K562 (cell line): ENCODE data around the gene STEAP2. TPM values are rescaled to one million over a fixed set of nuclear protein-coding genes. Genes with fewer than 3 reads are reported as not detected.
A peak's percentile ranks its signal among the peaks of the same experiment; 100 is the strongest.

ENCODE experiments used
- ATAC-seq: fragments of 200-7000 bp; cut with Tn5 transposase; 3 replicates; pipeline ENCODE4 v1.9.1; 2020; ENCODE audit warnings: moderate library complexity
- BruUV-seq: library from RNA; stranded (reverse); fragments of 400-500 nt; replicated peaks from 2 replicates; lab custom pipeline; 2021; lab: Mats Ljungman, UMichigan
- CTCF ChIA-PET: fragments of 300-600 bp; formaldehyde crosslinking; extraction: SDS; loops from one replicate; lab custom pipeline; 2021; ENCODE audit warnings: low intra/inter-chr PET ratio; lab: Yijun Ruan, JAX
- POLR2A ChIA-PET: fragments of 300-600, 350-650 bp; sonication (Branson Sonifier 250); formaldehyde crosslinking; extraction: SDS; loops from one replicate; lab custom pipeline; 2021; ENCODE audit warnings: antibody characterized with exemption, inconsistent platforms; lab: Yijun Ruan, JAX
- DNase-seq, 4 experiments: peaks; one replicate each; pipeline versions ENCODE4 v3.0.0 to v3.0.0-alpha.2; 2011 to 2018; ENCODE audit warnings: low spot score in 3 of 4, mixed read lengths in 3 of 4; ENCODE audit errors: extremely low read depth in 1 of 4
- FAIRE-seq: peaks from 2 replicates; lab custom pipeline; 2011; peaks lifted over from hg19 to GRCh38; lab: Jason Lieb, UNC
- H2AFZ ChIP-seq: 2 replicates; pipeline ENCODE4 v1.6.0; 2011; ENCODE audit warnings: low read depth, low read length, control low read depth, inconsistent platforms
- H3K27ac ChIP-seq: fragments of 200-600 bp; 3 replicates; pipeline ENCODE4 v1.8.0; 2011; ENCODE audit warnings: low read depth, mild to moderate bottlenecking, control low read depth, inconsistent platforms, low read length, moderate library complexity, mixed read lengths; ENCODE audit errors: extremely low read depth
- H3K27me3 ChIP-seq, 2 experiments: fragments of 300-600 bp in 1 of 2; 2 replicates in 1 of 2; 3 replicates in 1 of 2; pipeline versions ENCODE4 v1.6.0 to v1.8.0; 2011; ENCODE audit warnings: inconsistent platforms in 2 of 2, low read length in 2 of 2, mild to moderate bottlenecking in 1 of 2, mixed read lengths in 1 of 2, moderate library complexity in 1 of 2; ENCODE audit not compliant: control insufficient read depth in 2 of 2, insufficient read depth in 2 of 2
- H3K36me3 ChIP-seq: fragments of 300-600 bp; 3 replicates; pipeline ENCODE4 v1.8.0; 2011; ENCODE audit warnings: mild to moderate bottlenecking, low read length, inconsistent platforms; ENCODE audit not compliant: control insufficient read depth, insufficient read depth
- H3K4me1 ChIP-seq, 2 experiments: fragments of 200-600 bp in 1 of 2; replicated peaks in 1 of 2; 2 replicates in 1 of 2; 3 replicates in 1 of 2; pipeline versions ENCODE4 v1.5.1 to v1.8.0; 2011; ENCODE audit warnings: inconsistent platforms in 2 of 2, low read length in 2 of 2, mild to moderate bottlenecking in 1 of 2, mixed read lengths in 1 of 2, moderate library complexity in 1 of 2; ENCODE audit not compliant: control insufficient read depth in 2 of 2, insufficient read depth in 2 of 2
- H3K4me2 ChIP-seq: 2 replicates; pipeline ENCODE4 v1.6.1; 2011; ENCODE audit warnings: low read length, control low read depth, inconsistent platforms, mixed read lengths; ENCODE audit not compliant: insufficient read depth
- H3K4me3 ChIP-seq: fragments of 200-600 bp; sonication (generic), shearing (Covaris generic); 2 replicates; pipeline ENCODE4 v1.5.1; 2016; ENCODE audit warnings: control low read depth, inconsistent platforms
- H3K79me2 ChIP-seq: fragments of 200-600 bp; 3 replicates; pipeline ENCODE4 v1.8.0; 2011; ENCODE audit warnings: low read length, inconsistent platforms; ENCODE audit not compliant: control insufficient read depth, insufficient read depth
- H3K9ac ChIP-seq, 2 experiments: 2 replicates each; pipeline versions ENCODE4 v1.6.0 to v1.6.1; 2011; ENCODE audit warnings: low read depth in 2 of 2, low read length in 2 of 2, control low read depth in 1 of 2, inconsistent platforms in 1 of 2, mild to moderate bottlenecking in 1 of 2, mixed read lengths in 1 of 2; ENCODE audit not compliant: insufficient read depth in 1 of 2
- H3K9me1 ChIP-seq: one replicate; pipeline ENCODE4 v1.6.0; 2011; ENCODE audit warnings: inconsistent platforms, mild to moderate bottlenecking, low read length, moderate library complexity; ENCODE audit not compliant: control insufficient read depth, insufficient read depth
- H3K9me3 ChIP-seq: replicated peaks from 2 replicates; pipeline ENCODE4 v1.5.1; 2011; ENCODE audit warnings: low read depth, low read length, inconsistent platforms; ENCODE audit not compliant: control insufficient read depth, insufficient read depth
- H4K20me1 ChIP-seq: replicated peaks from 2 replicates; pipeline ENCODE4 v1.6.1; 2011; ENCODE audit warnings: low read length, inconsistent platforms, mixed read lengths; ENCODE audit not compliant: control insufficient read depth, insufficient read depth
- ADNP ChIP-seq: fragments of 200-800 bp; sonication (Bioruptor generic); IDR thresholded peaks from 2 replicates; pipeline ENCODE4 v1.6.1; 2016; ENCODE audit warnings: missing genetic modification characterization, missing compliant biosample characterization
- ATF3 ChIP-seq, 2 experiments: fragments of 450-650 bp in 1 of 2; sonication (generic) in 1 of 2; formaldehyde crosslinking in 1 of 2; IDR thresholded peaks in 1 of 2; conservative IDR thresholded peaks in 1 of 2; 2 replicates each; pipeline versions ENCODE4 v1.6.1 to v1.8.1; 2016 to 2023; ENCODE audit warnings: mild to moderate bottlenecking in 2 of 2, moderate library complexity in 2 of 2, inconsistent platforms in 1 of 2, missing genetic modification reagents in 1 of 2
- BRD9 ChIP-seq: fragments of 450-650 bp; IDR thresholded peaks from 2 replicates; pipeline ENCODE4 v1.6.1; 2018; ENCODE audit warnings: low read depth; ENCODE audit not compliant: partially characterized antibody
- JUND ChIP-seq, 2 experiments: IDR thresholded peaks; 2 replicates in 1 of 2; 3 replicates in 1 of 2; pipeline ENCODE4 v1.6.1; 2011; ENCODE audit warnings: borderline replicate concordance in 2 of 2, low read depth in 2 of 2, low read length in 2 of 2, improper control_type of control experiment in 1 of 2, missing biosample characterization in 1 of 2, missing genetic modification characterization in 1 of 2, missing genetic modification reagents in 1 of 2
- MAFF ChIP-seq: IDR thresholded peaks from 2 replicates; pipeline ENCODE4 v1.6.1; 2012; ENCODE audit warnings: low read length, improper control_type of control experiment
- MXI1 ChIP-seq: IDR thresholded peaks from 2 replicates; pipeline ENCODE4 v1.6.1; 2011; ENCODE audit warnings: low read depth, mild to moderate bottlenecking, improper control_type of control experiment, low read length
- ZKSCAN3 ChIP-seq: fragments of 250-450 bp; sonication (Bioruptor Pico); IDR thresholded peaks from 2 replicates; pipeline ENCODE4 v1.4.0; 2020
- ZNF592 ChIP-seq: fragments of 450-650 bp; IDR thresholded peaks from 2 replicates; pipeline ENCODE4 v1.6.1; 2017; ENCODE audit warnings: antibody characterized with exemption, mild to moderate bottlenecking
- ZNF785 ChIP-seq: fragments of 250-450 bp; sonication (Bioruptor Pico); IDR thresholded peaks from 2 replicates; pipeline ENCODE4 v1.4.0; 2020; ENCODE audit warnings: mild to moderate bottlenecking
- WGBS: fragments of 100-300 bp; shearing (Covaris generic); methylation state at CpG from one replicate; pipeline ENCODE4 v1.1.6; 2016; ENCODE audit warnings: low coverage, mixed read lengths; ENCODE audit not compliant: insufficient coverage; ENCODE audit errors: missing lambda C conversion rate; 5-methylcytosine and 5-hydroxymethylcytosine counted together
- in situ Hi-C: fragments of 300-500 bp; cut with MboI; formaldehyde crosslinking; loops from 4 replicates; pipeline ENCODE4 v1.15.0; 2018; ENCODE audit warnings: inconsistent platforms, mixed read lengths
- intact Hi-C: fragments of 100-400 bp; cut with micrococcal nuclease; formaldehyde crosslinking; loops from 2 replicates; pipeline ENCODE4 v1.14.2; 2022
- polyA plus RNA-seq, 8 experiments: library from polyadenylated mRNA; depleted of rRNA in 4 of 8; stranded (reverse) in 5 of 8; unstranded in 3 of 8; fragments of >200 nt; fragmentation: Nextera tagmentation in 2 of 8; fragmentation: Illumina TruSeq in 1 of 8; extraction: Ambion mirVana in 2 of 8; extraction: Trizol in 1 of 8; gene quantifications; 2 replicates each; pipeline versions ENCODE4 v1.2.1 to v1.2.3, GENCODE V29; 2011 to 2014; ENCODE audit warnings: inconsistent platforms in 1 of 8, missing spikeins in 1 of 8
- total RNA-seq, 7 experiments: library from RNA; depleted of rRNA in 6 of 7; stranded (reverse); fragments of >200 nt in 6 of 7; fragmentation: Illumina TruSeq in 2 of 7; extraction: Trizol in 2 of 7; gene quantifications; 2 replicates each; pipeline versions ENCODE4 v1.2.1 to v1.2.3, GENCODE V29; 2011 to 2021; ENCODE audit warnings: low replicate concordance in 1 of 7

Gene STEAP2
- total and polyA plus RNA-seq, 9 of the 15 experiments (the other 6 are each of a cell fraction or from before 2014, with no cell fraction given) = 0.02 to 0.03 TPM; not detected in 7

- POLR2A ChIA-PET = no interaction called here
- FAIRE-seq = no peak
- no peak overlapping the region for H3K27ac ChIP-seq
Observed at GRCh38 chr7:90238583-90238982, 27.0 kb downstream of the STEAP2 start.

GRCh38 chr7:90239050-90239449, 27.5 kb downstream of the STEAP2 start:
- no peaks in the 10 kb centered on the region for H3K79me2 ChIP-seq
- peak overlapping the region; percentile 82 for H2AFZ ChIP-seq
- in situ Hi-C loops = no loop called here
- no peaks in the 10 kb centered on the region for H3K27me3 ChIP-seq
- H3K4me1 ChIP-seq = peaks cover 0 to 7% of the 10 kb centered on the region in 2 experiments; a peak in 1 of 5 replicates
- no peak overlapping the region for H3K4me3 ChIP-seq
- H3K4me2 ChIP-seq = peak overlapping the region; percentile 56
- 9% methylated on average over 3 of the region's 3 CpGs for WGBS
- DNase-seq (peak in 2 of 4 experiments; percentile 18 to 39), ATAC-seq (peak; percentile 74), FAIRE-seq (peak; percentile 56)
- no peaks in the 10 kb centered on the region for H3K9me3 ChIP-seq
- BruUV-seq = no TSS peak
- no peaks in the 10 kb centered on the region for H3K9me1 ChIP-seq
- no peaks in the 10 kb centered on the region for H3K36me3 ChIP-seq
- CTCF ChIA-PET = no interaction called here
- H3K9ac ChIP-seq = 0 out of 4 replicates have a peak overlapping the region, but pooled peaks of 1 of the 2 experiments have one; percentile 25
- POLR2A ChIA-PET = no interaction called here
- no peak overlapping the region for H3K27ac ChIP-seq
- no peaks in the 10 kb centered on the region for H4K20me1 ChIP-seq
- intact Hi-C loops = no loop called here
- TF ChIP-seq ZNF592 (peak; percentile 36; the same call in 1 of the 2 replicates), ZNF785 (CRISPR knock-in tag) (no peak), BRD9 (no peak), ATF3 (IDR thresholded peaks at IDR 0.05) (peak; percentile 66), ATF3 (CRISPR knock-in tag; conservative IDR thresholded peaks at IDR 0.05) (no peak), JUND (IDR thresholded peaks at IDR 0.05; ENCODE audit: borderline replicate concordance, low read depth, low read length) (peak; percentile 71; the same call in 1 of the 2 replicates), JUND (tag; IDR thresholded peaks at IDR 0.05; ENCODE audit: borderline replicate concordance, low read depth, low read length) (peak; percentile 80; the same call in 2 of the 3 replicates), ZKSCAN3 (CRISPR knock-in tag) (no peak), ADNP (tag) (peak; percentile 3; the same call in 1 of the 2 replicates), MXI1 (no peak)

More at GRCh38 chr7:90238583-90238982, 27.0 kb downstream of the STEAP2 start:
- WGBS = 33% methylated on average over 1 of the region's 1 CpG
- no peaks in the 10 kb centered on the region for H3K79me2 ChIP-seq
- peaks cover 0 to 7% of the 10 kb centered on the region in 2 experiments; a peak in 1 of 5 replicates for H3K4me1 ChIP-seq
- peak overlapping the region; percentile 18; the same call in 1 of the 2 replicates for H2AFZ ChIP-seq
- H3K9ac ChIP-seq = no peak overlapping the region
- no peak for DNase-seq
- H4K20me1 ChIP-seq = no peaks in the 10 kb centered on the region
- H3K4me3 ChIP-seq = no peak overlapping the region
- intact Hi-C loops = no loop called here
- no peak overlapping the region for H3K4me2 ChIP-seq
- no peaks in the 10 kb centered on the region for H3K9me3 ChIP-seq
- BruUV-seq = no TSS peak
- no peaks in the 10 kb centered on the region for H3K9me1 ChIP-seq
- no peaks in the 10 kb centered on the region for H3K27me3 ChIP-seq
- TF ChIP-seq MAFF = no peak
- TF ChIP-seq, all 486 proteins: peak for 0
- peak; percentile 17; the same call in 2 of the 3 replicates for ATAC-seq
- CTCF ChIA-PET = interaction anchor here (0.6 kb wide), 1 partner anchor 67 kb away, joined by 3 read pairs; no protein-coding TSS in a partner anchor
- no peaks in the 10 kb centered on the region for H3K36me3 ChIP-seq
- in situ Hi-C loops = no loop called here
